Cortex of kidney (tissue), 1 donor: ENCODE measurements around the gene PRKRA.
"Not testable (repeated sequence)": the region's sequence is repeated elsewhere in the genome, so short reads cannot be mapped to it uniquely, and the experiment has no call there.

ENCODE experiments used
- DNase-seq: peaks from one replicate; lab custom pipeline; 2025; lab: John Stamatoyannopoulos, UW

Gene PRKRA

DNA sequence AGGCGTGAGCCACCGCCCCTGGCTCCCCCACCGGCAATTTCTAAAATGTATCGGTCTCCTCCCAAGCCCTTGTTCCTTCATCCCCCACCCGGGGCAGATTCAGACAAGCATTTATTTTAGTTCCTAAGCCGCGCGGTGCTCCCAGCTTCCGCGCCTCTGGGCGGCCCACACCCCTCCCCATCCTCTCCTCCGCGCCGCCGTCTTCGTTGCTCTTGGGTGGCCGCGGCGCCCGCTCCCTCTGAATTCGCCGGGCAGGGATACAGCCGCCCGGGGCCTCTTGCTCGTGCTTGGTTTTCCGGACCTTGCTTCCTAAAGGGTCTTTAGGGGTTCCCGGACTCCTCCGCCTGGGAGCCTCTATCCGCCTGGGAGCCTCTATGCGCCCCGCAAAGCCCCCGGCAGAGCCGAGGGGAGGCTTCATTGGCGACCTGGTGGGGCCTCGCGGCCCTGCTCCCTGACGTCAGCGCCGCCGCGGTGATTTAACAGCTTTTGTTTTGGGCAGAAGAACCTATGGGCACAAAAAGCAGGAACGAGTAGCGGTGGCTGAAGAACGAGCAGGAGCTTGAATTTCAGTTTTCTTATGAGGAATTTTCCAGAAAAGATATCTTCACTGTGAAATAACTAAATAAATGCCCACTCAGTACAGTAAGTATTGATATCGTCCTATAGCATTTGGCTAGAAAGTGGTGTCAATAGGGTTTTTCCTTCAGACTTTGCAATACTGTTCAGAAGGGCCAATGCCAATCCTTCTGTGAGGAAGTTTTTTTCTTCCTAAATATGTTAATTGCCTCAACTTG is 37.3 kb downstream of the PRKRA start:
- peak; percentile 10 for DNase-seq

DNA sequence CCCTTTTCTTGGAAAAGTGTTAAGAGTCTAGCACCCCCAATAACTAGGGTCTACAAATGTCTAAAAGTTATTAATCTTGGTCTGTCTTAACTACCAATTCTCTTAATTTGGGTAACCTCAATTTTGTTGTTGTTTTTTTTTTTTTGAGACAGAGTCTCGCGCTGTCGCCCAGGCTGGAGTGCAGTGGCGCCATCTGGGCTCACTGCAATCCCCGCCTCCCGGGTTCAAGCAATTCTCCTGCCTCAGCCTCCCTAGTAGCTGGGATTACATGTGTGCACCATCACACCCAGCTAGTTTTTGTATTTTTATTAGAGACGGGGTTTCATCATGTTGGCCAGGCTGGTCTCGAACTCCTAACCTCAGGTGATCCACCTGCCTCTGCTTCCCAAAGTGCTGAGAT is 38.5 kb downstream of the PRKRA start:
- DNase-seq = not testable (repeated sequence)

DNA sequence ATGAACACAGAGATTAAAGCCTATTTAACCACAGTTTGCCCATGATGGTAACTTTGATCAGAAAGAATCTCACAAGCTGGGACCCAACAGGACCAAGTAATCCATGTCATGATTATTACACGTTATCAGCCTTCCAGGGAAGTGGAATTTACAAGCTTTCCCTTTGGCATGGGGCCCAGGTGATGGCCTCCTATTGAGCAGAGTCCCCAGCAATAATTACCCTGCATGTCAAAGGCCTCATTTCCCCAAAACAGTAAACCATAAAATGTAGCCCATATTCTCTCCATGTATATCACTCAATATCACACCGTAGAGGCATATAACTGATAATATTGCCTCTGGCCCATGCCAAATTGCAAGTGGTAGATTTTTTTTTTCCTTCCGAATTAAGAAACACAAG is 38.9 kb downstream of the PRKRA start:
- DNase-seq = no peak

DNA sequence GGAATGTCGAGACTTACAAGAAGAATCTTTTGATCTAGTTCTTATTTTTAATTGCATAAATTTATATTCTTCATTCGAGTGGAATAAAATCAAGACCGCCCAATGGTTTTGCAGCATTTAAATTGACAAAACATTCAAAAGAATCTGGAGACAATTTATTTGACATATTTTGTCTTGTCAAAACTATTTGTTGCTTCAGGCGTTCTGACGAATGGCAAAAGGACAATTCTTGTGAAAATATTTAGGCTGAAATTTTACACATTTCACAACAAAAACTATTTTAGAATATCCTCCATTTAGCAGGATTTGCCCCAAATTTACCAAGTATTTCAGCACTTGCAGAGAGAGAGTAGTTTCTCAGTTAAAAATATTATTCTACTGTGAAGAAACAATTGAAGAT is 41.7 kb downstream of the PRKRA start:
- no peak for DNase-seq

DNA sequence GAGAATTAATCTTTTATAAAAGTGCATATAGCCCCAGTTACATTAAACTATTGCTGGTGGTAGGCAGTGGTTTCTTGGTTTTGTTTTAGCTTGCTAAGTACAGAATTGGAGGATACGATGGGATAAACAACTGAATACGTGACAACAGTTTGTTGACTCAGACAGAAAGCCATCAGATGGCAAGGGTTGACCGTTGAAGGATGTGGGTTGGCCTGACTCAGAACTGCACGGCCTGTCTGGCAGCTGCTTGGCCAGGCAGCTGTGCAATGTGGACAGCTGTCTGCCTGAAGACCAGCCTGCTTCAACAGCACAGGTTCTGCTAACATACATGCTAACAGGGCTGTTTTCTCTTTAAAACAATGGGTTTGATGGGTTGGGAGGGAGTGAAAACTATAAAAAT is 46.6 kb downstream of the PRKRA start:
- no peak for DNase-seq

- no peak for DNase-seq
Measured at GRCh38 chr2:178403671-178404306, 47.2 kb downstream of the PRKRA start.

DNA sequence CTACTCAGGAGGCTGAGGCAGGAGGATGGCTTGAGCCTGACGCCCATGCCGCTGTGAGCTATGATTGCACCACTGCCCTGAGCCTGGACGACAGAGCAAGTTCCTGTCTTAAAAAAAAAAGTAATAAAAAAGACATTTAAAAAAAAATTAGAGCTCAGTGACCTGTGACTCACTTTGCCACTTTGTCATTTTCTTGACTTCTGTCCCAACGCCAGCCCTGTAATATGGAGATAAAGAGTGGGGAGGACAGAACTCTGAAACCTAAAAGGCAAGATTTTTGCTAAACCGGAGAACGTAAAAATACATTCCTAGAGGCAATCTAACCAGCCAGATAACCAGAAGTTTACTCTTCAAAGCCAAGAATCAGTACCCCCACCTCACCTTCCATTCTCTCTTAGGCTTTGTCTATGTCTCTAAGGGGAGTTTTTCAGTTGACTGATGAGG is 49.0 kb downstream of the PRKRA start:
- DNase-seq = no peak

GRCh38 chr2:178397002-178397605 is 53.9 kb downstream of the PRKRA start:
- DNase-seq = no peak

- no peak for DNase-seq
Measured at GRCh38 chr2:178395941-178396570, 54.9 kb downstream of the PRKRA start.

DNA sequence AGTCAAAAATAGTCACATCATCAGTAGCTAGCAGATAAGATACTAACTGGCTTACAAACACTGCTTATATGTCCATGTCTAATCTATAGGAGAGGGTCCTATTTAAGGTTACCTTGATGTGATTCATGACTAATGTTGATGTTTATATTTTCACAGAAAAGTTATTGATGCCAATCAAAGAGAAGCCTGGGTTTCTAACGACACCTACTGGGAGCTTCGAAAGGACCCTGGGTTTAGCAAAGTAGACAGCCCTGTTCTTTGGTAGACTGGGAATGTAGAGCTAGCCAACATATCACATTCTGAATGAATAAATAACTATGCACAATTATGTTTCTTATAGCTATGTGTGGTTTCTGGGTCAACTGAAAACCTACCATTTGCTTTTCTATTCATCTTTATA is 55.7 kb downstream of the PRKRA start:
- DNase-seq = no peak

DNA sequence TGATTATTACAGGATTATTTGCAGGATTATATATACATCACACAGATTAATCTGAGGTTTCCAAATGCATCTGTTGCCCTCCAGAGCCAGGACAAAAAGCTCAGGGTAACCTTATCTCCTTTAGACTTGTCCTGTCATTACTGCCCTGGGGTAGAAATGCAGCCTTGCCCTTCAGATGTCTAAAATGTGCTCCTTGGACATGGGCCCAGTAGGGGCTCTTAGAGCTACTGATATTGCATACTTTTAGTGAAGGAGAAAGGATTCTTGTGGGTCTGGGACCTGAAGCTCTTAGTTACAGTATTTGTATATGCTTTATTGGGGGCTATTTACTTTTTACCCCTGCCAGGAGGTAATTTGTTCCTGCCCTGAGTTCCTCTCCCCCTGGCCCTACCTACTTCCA is 56.1 kb downstream of the PRKRA start:
- no peak for DNase-seq

- no peak for DNase-seq
Measured at GRCh38 chr2:178392215-178392614, 58.8 kb downstream of the PRKRA start.

DNA sequence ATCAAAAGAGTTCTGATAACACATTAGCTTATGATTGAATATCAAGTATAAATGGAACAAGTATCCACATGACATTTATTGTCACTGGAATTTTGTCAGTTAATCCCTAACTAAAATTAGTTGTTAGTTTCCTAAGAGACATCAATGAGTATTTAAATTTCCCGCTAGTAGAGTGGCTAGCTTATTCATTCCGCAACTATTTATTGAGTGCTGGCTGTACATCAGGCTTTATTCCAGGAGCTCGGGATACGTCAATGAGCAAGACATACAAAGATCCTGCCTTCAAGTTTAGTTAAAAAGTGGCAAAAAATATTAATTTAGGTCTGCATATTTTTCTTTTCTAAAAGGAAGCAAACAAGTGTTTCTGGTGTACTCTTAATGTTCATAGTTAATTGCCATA is 59.3 kb downstream of the PRKRA start:
- DNase-seq = no peak

GRCh38 chr2:178388287-178388686 is 62.7 kb downstream of the PRKRA start:
- no peak for DNase-seq

DNA sequence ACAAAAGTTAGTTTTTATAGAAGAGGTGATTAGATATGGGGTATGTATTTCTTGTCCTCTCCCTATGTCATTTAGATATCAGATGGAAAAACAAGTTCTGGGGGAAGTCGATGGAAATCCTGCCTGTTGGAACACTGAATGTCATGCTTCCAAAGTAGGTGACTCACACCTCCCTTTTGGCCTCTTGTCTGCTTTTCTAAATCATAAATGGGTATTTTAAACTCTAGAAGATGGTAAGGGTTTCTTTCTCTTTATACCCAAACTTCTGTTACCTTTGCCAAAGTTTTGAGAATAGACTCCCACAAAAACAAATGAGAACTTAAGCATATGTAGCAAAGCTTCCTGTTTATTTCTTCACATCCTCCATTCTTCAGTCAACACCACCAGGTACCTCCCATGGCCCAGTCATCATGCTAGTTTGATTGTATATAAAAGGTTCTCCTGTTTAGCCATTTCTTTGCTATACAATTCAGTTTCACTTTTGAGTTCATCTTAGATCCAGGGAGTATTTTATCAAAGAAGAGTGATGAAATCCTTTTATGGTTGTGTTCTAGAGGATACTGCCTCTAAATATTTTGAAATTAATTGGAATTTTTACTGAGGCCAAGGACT is 63.9 kb downstream of the PRKRA start:
- no peak for DNase-seq

DNA sequence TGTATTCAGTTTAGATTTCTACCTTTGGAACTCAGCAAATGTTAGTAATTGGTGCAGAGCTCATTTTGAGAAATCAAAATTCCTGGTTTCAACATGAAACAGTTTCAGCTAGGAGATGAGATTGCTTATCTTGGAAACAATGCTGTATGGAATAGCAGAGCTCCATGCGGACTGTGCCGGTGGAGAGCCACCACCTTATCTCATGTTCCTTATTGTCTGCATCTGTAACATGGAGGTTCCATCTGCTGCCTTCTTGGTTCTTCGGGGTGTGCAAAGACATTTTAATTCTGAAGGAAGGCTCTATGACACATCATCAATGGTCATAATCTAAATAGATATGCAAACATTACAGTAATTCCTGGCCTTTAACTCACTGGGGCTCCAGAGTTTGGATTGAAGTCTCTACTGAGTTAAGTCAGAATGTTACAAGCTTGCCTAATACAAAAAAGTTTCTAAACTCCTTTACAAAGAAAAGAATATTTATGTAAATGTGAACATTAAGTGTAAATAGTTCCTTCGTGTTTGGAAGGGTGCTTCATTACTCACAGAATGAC is 65.3 kb downstream of the PRKRA start:
- no peak for DNase-seq

DNA sequence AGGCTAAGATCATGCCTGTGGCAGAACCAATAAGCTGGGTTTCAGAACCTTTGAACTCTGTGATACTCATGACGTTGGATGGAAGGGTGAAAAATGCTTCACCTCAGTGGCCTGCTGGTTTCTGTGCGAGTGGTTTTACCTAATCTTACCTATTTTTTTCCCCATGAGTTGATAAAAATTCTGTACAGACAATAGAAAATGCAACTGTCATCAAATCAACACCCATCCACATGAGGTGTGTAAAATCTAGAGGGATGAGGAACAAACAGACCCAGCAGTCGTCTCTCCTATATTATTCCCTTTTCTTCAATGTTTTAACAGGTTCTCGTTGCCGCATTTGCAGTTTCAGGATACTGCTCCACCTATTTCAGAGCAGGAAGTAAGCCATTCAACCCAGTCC is 67.3 kb downstream of the PRKRA start:
- DNase-seq = no peak
